Hepatocyte (in vitro differentiated cells): ENCODE results near the gene PTPRU.

Experiments
- EZH2 ChIP-seq: fragments of 200-600 bp; sonication (generic); IDR thresholded peaks from 2 replicates; pipeline ENCODE4 v1.6.1; 2016; ENCODE audit warnings: antibody characterized with exemption, mild to moderate bottlenecking, borderline replicate concordance
- TF ChIP-seq, protein P1 (sequence below): fragments of 200-600 bp; sonication (generic); IDR thresholded peaks from 2 replicates; pipeline ENCODE4 v1.5.1; 2016; ENCODE audit warnings: antibody characterized with exemption, mild to moderate bottlenecking; ENCODE audit not compliant: poor library complexity

DNA sequence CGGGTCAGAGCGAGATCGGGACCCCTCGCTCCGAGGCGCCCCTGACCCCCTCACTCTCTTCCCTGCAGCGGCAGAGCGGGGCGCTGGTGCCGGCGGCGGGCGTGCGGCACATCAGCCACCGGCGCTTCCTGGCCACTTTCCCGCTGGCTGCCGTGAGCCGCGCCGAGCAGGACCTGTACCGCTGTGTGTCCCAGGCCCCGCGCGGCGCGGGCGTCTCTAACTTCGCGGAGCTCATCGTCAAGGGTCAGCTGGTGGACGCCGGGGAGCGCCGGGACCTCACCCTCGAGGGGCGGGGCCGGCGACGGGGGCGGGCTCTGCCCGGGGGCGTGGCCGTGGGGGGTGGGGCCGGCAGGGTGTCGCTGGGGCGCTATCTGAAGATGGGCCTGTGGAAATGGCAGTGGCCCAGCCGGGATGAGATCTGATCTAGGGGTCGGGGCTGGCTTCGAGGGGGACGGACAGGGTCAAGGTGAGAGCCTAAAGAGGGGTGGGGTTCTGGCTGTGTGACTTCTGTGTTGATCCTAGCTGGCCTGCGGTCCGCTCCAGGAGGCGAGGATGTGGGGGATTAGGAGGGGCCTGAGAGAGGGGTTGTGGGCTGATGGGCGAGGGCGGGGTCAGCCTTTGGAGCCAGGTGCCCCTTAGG lies 23.6 kb downstream of the PTPRU start:
- TF ChIP-seq, protein P1, sequence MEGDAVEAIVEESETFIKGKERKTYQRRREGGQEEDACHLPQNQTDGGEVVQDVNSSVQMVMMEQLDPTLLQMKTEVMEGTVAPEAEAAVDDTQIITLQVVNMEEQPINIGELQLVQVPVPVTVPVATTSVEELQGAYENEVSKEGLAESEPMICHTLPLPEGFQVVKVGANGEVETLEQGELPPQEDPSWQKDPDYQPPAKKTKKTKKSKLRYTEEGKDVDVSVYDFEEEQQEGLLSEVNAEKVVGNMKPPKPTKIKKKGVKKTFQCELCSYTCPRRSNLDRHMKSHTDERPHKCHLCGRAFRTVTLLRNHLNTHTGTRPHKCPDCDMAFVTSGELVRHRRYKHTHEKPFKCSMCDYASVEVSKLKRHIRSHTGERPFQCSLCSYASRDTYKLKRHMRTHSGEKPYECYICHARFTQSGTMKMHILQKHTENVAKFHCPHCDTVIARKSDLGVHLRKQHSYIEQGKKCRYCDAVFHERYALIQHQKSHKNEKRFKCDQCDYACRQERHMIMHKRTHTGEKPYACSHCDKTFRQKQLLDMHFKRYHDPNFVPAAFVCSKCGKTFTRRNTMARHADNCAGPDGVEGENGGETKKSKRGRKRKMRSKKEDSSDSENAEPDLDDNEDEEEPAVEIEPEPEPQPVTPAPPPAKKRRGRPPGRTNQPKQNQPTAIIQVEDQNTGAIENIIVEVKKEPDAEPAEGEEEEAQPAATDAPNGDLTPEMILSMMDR, result no peak
- TF ChIP-seq EZH2, result no peak
